ENCODE results near the gene C13orf46.
"Not testable (repeated sequence)": the region's sequence is repeated elsewhere in the genome, so short reads cannot be mapped to it uniquely, and the experiment has no call there.

The C13orf46 gene

DNA sequence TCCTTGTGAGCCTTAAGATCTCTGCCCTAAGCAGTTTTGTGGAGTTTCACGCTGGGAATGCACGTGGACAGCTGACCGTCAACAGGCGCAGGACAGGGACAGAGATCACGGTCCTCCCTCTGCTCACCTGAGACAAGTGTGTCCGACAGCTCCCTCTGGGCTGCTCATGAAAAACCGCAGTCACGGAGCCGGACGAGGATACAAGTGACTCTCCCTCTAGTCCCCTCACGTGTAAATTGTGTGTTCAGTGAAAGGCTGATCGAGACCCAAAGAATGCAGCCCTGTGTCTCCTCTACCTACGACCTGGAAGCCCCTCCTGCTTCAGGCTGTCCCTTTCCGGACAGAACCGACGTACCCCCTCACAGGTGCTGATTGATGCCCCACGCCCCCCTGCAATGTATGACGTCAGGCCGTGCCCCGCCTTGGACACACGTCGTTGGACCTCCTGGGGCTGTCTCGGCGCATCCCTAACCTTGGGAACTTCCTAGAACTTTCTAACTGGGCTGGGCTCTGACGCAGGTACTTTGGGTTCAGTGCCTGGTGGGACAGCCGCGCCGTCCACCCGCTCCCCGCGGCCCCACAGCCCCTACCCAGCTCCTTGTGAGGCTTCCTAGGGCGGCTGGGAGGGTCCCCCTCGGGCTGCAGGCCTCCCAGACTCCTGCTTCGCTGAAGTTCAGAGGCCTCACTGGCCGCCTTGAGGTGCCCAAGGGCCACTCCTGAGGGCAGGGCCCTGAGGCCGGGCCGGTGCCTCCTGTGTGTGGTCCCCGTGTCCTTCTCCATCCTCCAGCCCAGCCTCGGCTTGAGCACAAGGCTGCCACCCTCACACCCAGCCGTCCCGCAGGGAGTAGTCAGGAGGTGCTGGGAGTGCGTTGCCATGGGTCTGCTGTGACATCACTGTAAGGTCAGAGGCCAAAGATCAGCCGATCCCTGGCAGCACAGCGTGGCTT, at the start of gene C13orf46:
Gene C13orf46, minus strand, starts transcription at position 859 of the 947 bp plus-strand sequence. Its CDS starts 79 bp downstream, at position 780.
- TF ChIP-seq, protein P1, sequence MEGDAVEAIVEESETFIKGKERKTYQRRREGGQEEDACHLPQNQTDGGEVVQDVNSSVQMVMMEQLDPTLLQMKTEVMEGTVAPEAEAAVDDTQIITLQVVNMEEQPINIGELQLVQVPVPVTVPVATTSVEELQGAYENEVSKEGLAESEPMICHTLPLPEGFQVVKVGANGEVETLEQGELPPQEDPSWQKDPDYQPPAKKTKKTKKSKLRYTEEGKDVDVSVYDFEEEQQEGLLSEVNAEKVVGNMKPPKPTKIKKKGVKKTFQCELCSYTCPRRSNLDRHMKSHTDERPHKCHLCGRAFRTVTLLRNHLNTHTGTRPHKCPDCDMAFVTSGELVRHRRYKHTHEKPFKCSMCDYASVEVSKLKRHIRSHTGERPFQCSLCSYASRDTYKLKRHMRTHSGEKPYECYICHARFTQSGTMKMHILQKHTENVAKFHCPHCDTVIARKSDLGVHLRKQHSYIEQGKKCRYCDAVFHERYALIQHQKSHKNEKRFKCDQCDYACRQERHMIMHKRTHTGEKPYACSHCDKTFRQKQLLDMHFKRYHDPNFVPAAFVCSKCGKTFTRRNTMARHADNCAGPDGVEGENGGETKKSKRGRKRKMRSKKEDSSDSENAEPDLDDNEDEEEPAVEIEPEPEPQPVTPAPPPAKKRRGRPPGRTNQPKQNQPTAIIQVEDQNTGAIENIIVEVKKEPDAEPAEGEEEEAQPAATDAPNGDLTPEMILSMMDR (IDR thresholded peaks at IDR 0.05; ENCODE audit: insufficient read depth, low read length, missing control alignments) = no peak
- no peak within 1 kb of the TSS for H3K4me3 ChIP-seq (ENCODE audit: low read depth, low read length)
- ChIA-PET POLR2A (no interaction called here), CTCF (interaction anchor here (1.3 kb wide), 1 partner anchor 9 kb away, joined by 3 read pairs; no protein-coding TSS in a partner anchor)
- no peak for DNase-seq (ENCODE audit: low read depth, low spot score)

DNA sequence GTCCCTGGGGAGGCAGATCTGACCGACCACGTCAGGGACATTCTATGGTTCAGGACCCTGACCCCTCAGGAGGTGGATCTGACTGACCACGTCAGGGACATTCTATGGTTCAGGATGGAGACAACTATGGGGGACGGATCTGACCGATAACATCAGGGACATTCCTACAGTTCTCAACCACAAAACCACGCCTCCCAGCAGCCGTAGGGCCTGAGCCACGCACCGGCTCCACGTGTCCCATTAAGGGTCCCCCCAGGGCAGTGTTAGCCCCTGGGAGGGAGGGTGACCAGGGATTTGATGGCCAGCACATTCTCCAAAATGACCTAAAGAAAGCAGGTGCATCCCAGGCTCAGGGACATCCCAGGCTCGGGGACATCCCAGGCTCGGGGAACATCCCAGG, 49.0 kb upstream of the C13orf46 start:
- DNase-seq (ENCODE audit: low read depth, low spot score) = no peak
- ChIA-PET CTCF (interaction anchor here (1.0 kb wide), 1 partner anchor 203 kb away, joined by 3 read pairs; no protein-coding TSS in a partner anchor), POLR2A (no interaction called here)
- TF ChIP-seq, protein P1 (IDR thresholded peaks at IDR 0.05; ENCODE audit: insufficient read depth, low read length, missing control alignments) = no peak
- no peak overlapping the region for H3K4me3 ChIP-seq (ENCODE audit: low read depth, low read length)

DNA sequence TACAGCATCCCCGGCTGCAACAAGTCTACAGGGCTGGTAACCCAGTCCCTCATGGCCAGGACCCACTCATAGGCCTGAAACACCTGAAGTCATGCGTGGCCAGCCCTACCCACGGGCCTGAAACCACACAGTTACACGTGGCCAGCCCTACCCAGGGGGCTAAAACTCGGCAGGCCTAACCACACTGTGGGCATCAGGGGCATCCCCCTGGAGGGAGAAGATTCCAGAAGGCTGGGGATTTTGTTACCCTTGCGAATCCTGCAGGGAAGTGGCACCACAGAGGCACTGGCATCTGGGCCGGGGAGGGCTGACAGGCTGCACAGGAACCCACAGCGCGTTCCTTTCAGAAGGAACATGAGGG, 48.4 kb upstream of the C13orf46 start:
- ChIA-PET POLR2A (no interaction called here), CTCF (no interaction called here)
- no peak for DNase-seq (ENCODE audit: low read depth, low spot score)
- TF ChIP-seq, protein P1 (IDR thresholded peaks at IDR 0.05; ENCODE audit: insufficient read depth, low read length, missing control alignments) = no peak
- H3K4me3 ChIP-seq (ENCODE audit: low read depth, low read length) = no peak overlapping the region

DNA sequence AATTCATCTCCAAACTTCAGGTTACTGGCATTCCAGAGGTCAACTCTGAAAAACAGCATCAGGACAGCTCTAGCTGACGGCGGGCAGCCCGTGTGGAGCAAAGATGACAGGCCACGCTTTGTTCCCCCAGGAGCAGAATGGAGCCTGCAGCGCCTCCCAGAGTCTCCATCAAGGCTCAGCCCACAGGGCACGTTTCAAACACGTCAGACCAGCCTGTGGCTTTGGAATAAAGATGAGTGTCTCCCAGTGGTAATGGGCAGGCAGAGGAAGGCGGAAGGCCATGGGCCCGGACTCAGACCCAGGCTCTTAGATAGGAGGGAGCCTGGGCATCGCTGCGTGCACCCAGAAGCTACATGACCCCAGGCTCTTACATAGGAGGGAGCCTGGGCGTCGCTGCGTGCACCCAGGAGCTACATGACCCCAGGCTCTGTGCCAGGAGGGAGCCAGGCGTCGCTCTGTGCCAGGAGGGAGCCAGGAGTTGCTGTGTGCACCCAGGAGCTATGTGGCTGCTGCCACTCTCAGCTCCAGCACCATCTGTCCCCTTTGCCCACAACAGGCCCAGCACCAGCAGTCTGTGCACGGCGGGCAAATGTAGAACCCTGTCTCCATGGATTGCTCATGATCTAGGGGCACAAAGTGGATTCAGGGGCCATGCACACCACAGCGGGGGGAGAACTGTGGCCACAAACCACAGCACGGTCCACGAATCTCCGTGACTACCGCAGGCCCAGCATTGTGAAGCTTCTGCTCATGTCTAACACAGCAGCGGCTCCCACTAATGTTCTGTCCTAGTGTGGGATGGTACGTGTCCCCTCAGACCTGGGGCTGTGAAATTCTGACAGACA, 47.8 kb upstream of the C13orf46 start:
- H3K4me3 ChIP-seq (ENCODE audit: low read depth, low read length) = no peak overlapping the region
- TF ChIP-seq, protein P1 (IDR thresholded peaks at IDR 0.05; ENCODE audit: insufficient read depth, low read length, missing control alignments) = no peak
- DNase-seq (ENCODE audit: low read depth, low spot score) = no peak
- ChIA-PET POLR2A (interaction anchor here (0.7 kb wide), 1 partner anchor 109 kb away, joined by 3 read pairs; no protein-coding TSS in a partner anchor), CTCF (interaction anchor here (1.4 kb wide), 1 partner anchor 37 kb away, joined by 3 read pairs; no protein-coding TSS in a partner anchor)

DNA sequence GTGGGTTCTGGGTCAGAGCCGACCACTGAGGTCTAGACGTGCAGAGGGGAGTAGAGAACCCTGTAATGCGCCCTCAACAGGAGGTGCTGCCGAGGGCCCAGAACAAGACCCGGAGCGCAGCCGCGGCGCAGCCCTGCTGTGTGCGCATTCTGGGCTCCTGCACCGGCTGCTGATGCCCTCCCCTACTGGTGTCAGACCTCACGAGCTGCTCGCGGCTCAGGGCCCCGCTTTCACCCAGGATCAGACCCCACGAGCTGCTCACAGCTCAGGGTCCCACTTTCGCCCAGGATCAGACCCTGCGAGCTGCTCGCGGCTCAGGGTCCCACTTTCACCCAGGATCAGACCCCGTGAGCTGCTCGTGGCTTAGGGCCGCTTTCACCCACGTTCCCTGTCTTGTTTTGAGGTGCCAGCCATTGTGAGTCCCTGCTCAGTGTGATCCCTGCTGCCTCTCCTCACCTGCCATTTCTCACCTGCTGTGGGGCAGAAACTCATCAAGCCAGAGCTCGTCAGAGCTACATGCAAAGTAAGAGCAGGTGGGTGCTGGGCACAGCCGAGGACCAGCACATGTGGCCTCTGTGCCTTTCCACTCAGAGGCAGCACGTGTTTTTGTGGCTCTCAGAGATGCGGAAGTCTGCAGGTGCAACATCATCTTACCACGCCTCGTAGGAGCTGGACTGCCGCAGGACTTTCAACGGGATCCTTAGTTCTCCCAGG, 47.0 kb upstream of the C13orf46 start:
- ChIA-PET POLR2A (interaction anchor here (0.7 kb wide), 1 partner anchor 110 kb away, joined by 3 read pairs; no protein-coding TSS in a partner anchor), CTCF (interaction anchor here (1.4 kb wide), 1 partner anchor 38 kb away, joined by 3 read pairs; no protein-coding TSS in a partner anchor)
- no peak for DNase-seq (ENCODE audit: low read depth, low spot score)
- H3K4me3 ChIP-seq (ENCODE audit: low read depth, low read length) = no peak overlapping the region
- TF ChIP-seq, protein P1 (IDR thresholded peaks at IDR 0.05; ENCODE audit: insufficient read depth, low read length, missing control alignments) = no peak

DNA sequence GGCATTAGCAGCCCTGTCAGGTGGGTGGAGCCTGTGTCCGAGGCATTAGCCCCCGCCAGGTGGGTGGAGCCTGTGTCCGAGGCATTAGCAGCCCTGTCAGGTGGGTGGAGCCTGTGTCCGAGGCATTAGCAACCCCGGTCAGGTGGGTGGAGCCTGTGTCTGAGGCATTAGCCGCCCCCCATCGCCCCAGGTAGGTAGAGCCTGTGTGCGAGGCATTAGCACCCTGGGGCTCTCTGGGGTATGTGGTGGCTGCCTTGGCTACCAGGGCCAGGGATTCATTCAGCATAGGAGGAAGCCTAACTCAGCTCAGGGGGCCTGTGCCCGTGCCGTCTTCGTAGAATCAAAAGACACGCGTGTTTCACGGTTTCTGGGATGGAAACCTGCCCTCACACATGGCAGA, 46.3 kb upstream of the C13orf46 start:
- CTCF ChIA-PET = interaction anchor here (1.4 kb wide), 1 partner anchor 38 kb away, joined by 3 read pairs; no protein-coding TSS in a partner anchor
- POLR2A ChIA-PET; H3K4me3 ChIP-seq (ENCODE audit: low read depth, low read length); DNase-seq (ENCODE audit: low read depth, low spot score): not testable (repeated sequence)
